ENCODE measurements around the gene KIRREL3.

The KIRREL3 gene

DNA sequence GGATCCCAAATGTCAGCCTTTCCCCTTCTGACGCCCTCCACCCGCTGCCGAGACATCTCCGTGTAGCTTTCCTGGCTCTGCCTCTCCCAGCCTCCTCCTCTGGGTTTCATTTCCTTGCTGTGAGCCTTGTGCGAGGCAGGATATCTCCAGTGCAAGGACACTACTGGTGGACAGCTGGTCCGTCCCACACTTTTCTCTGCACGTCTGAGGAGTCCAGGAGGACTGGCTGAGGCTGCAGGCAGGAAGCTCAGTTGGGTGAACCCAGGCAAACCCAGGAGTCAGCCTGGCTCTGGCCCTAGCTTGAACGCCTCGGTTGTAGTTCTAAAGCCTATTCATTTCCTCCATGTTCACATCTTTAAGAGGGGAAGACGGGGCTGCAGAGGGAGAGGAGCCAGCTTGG is 499.6 kb downstream of the KIRREL3 start:
- no peak for DNase-seq (ENCODE audit: low read depth)
- H3K4me3 ChIP-seq (ENCODE audit: control insufficient read depth, low read depth, low read length): no peak overlapping the region
- TF ChIP-seq, protein P1, sequence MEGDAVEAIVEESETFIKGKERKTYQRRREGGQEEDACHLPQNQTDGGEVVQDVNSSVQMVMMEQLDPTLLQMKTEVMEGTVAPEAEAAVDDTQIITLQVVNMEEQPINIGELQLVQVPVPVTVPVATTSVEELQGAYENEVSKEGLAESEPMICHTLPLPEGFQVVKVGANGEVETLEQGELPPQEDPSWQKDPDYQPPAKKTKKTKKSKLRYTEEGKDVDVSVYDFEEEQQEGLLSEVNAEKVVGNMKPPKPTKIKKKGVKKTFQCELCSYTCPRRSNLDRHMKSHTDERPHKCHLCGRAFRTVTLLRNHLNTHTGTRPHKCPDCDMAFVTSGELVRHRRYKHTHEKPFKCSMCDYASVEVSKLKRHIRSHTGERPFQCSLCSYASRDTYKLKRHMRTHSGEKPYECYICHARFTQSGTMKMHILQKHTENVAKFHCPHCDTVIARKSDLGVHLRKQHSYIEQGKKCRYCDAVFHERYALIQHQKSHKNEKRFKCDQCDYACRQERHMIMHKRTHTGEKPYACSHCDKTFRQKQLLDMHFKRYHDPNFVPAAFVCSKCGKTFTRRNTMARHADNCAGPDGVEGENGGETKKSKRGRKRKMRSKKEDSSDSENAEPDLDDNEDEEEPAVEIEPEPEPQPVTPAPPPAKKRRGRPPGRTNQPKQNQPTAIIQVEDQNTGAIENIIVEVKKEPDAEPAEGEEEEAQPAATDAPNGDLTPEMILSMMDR (conservative IDR thresholded peaks at IDR 0.05; ENCODE audit: control insufficient read depth, insufficient read depth, low read depth, low read length): no peak

DNA sequence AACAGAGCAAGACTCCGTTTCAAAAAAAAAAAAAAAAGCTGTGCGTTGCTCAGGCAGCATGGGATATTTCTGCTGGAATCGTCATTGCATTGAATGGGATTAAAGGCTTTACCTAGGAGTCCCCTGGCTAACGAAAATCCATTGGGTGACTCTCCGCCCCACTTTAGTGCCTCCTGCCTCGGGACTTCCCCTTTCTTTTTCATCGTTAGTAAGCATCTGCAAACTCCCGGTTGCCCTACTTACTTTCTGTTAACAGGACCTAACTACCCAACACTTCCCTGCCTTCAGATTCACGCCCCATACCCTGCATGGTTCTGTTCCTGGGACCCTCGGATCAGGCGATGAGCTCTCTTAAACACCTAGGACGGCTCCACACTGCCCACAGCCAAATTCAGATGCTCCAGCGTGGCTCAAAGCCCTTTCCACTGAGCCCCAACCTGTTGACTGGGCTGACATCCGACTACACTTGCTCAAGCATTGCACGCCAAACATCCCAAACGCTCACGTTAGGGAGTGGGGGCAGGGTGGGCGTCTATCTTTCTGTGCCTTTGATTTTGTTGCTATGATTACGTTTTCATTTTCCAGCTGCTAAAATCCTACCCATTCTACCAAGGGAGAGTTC is 501.3 kb downstream of the KIRREL3 start:
- TF ChIP-seq, protein P1 (conservative IDR thresholded peaks at IDR 0.05; ENCODE audit: control insufficient read depth, insufficient read depth, low read depth, low read length): no peak
- no peak for DNase-seq (ENCODE audit: low read depth)
- H3K4me3 ChIP-seq (ENCODE audit: control insufficient read depth, low read depth, low read length): no peak overlapping the region

DNA sequence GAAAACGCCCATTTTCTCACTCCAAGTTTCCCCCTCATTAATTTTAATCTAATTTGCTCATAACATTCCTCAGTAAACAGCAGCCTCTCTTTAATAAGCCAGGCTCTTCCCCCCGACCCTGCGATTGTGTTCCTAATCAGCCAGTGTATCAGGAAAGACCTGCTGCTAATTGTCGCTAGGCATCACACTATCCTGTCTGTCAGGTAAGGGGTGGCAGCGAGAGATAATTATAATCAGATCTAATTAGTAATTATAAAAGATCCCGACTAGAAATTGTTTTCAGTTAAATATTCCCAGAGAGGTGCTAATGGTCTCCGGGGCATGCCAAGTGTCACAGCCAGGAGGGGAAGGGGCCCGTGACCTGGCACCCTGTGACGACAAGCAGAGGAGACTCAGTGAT is 502.3 kb downstream of the KIRREL3 start:
- DNase-seq (ENCODE audit: low read depth): no peak
- TF ChIP-seq, protein P1 (conservative IDR thresholded peaks at IDR 0.05; ENCODE audit: control insufficient read depth, insufficient read depth, low read depth, low read length): no peak

DNA sequence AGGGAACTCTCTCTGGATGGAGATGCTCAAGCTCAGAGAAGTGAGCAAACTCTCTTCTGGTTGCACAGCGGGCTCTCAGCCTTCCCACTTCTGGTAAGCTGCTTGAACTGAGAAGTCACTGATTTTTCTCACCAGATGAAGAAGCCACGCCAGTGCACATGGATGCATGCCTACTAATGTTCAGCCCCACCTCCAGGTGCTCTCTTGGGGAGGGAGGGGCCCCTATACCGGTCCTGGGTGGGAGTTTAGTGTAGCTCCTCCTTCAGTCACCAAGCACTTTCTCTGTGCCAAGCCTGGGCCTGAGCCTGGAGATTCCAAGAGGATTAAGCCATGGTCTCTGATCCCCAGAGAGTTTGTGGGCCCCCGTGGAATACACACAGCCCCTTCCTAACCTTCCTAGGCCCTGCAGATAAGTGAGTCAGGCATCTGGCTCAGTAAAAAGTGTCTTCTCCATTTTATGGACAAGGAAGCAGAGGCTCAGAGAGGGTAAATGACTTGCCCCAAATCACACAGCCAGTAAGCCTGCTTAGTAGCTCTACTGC is 502.9 kb downstream of the KIRREL3 start:
- TF ChIP-seq, protein P1 (conservative IDR thresholded peaks at IDR 0.05; ENCODE audit: control insufficient read depth, insufficient read depth, low read depth, low read length): no peak
- no peak overlapping the region for H3K4me3 ChIP-seq (ENCODE audit: control insufficient read depth, low read depth, low read length)
- DNase-seq (ENCODE audit: low read depth): no peak

More for the DNA sequence above, 502.3 kb downstream of the KIRREL3 start:
- no peak overlapping the region for H3K4me3 ChIP-seq (ENCODE audit: control insufficient read depth, low read depth, low read length)

DNA sequence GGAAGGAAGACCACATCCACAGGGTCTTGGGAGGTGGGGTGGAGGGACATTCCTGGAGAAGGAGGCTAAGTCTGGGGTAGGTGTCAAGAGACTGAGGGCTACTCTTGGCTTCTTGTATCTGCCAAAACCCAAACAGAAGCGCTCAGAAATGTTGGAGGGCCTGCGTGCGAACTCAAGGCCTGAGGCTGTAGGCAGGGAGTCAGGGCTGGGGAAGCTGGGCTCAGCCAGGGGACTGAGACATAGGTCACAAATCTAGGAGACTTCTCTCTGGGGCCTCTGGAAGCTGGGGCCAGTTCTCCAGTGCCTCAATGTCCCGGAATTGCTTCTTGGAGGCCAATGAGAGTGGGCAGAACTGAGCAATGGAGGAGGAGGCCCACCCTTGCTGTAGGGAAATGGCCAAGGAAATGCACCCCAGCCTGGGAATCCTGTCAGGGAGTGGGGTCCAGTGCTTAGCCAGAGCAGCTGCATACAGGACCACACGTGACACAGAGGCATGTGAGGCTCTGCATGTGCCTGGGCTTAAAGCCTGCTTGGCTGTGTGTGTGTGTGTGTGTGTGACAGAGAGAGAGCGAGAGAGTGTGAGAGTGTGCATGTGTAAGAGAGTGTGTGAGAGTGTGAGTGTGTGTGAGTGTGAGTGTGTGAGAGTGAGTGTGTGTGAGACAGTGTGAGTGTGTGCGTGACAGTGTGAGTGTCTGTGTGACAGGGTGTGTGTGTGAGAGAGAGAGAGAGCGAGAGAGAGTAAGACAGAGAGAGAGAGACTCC is 503.8 kb downstream of the KIRREL3 start:
- no peak for DNase-seq (ENCODE audit: low read depth)
- TF ChIP-seq, protein P1 (conservative IDR thresholded peaks at IDR 0.05; ENCODE audit: control insufficient read depth, insufficient read depth, low read depth, low read length): no peak
- no peak overlapping the region for H3K4me3 ChIP-seq (ENCODE audit: control insufficient read depth, low read depth, low read length)

DNA sequence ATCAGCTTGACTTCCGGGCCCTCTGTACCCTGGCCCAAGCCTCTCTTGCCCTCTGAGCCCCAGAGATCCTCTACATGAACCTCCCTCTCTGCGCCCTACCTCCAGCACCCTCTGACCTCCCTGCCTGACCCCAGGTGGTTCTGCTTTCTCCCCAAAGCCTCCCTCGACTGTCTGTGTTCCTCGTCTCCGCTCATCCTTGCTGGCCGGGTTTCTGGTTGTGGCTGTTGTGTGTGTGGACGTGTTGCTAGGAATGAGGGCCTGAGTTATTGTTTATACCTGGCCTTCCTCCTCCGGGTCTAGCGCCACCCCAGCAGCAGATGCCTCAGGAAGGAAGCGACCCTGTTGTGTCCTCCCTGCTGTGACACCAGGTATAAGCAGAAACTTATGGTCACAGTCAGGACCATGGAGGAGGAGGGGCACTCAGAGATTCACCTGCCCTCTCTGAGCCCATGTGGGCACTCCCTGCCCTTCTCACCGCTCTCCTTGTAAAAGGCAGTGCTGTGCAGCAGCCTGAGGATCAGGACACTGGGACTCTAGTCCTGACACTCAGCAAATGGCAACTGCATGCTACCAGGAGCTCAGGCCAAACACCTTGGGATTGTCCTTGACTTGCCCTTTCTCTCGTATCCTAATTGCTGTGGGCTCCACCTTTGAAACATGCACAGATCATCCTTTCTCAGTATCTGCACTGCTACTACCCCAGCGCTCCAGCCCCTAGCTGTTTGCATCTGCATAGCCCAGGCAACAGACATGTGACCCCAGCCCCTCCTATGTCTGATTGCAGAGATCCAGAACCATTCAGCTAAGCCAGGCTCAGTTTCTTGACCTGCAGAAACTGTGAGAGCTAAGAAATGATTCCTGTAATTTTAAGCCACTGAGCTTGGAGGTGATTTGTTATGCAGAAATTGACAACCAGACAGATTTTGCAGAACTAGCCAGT is 505.0 kb downstream of the KIRREL3 start:
- no peak for DNase-seq (ENCODE audit: low read depth)
- no peak overlapping the region for H3K4me3 ChIP-seq (ENCODE audit: control insufficient read depth, low read depth, low read length)
- TF ChIP-seq, protein P1 (conservative IDR thresholded peaks at IDR 0.05; ENCODE audit: control insufficient read depth, insufficient read depth, low read depth, low read length): no peak
